Uterus (tissue), 2 donors: Measurements from ENCODE around the gene HIP1R.

Experiments
- CTCF ChIP-seq, 4 experiments: fragments of 200-600 bp in 2 of 4; fragments of 450-650 bp in 2 of 4; sonication (generic) in 2 of 4; IDR thresholded peaks; one replicate each; pipeline ENCODE4 v1.5.1; 2016 to 2019; ENCODE audit warnings: antibody characterized with exemption in 4 of 4, mild to moderate bottlenecking in 2 of 4, moderate library complexity in 1 of 4
- POLR2A ChIP-seq, 2 donors: fragments of 450-650 bp; IDR thresholded peaks; one replicate each; pipeline ENCODE4 v1.6.1; 2016; ENCODE audit warnings: antibody characterized with exemption in 2 of 2, mild to moderate bottlenecking in 1 of 2, moderate library complexity in 1 of 2

DNA sequence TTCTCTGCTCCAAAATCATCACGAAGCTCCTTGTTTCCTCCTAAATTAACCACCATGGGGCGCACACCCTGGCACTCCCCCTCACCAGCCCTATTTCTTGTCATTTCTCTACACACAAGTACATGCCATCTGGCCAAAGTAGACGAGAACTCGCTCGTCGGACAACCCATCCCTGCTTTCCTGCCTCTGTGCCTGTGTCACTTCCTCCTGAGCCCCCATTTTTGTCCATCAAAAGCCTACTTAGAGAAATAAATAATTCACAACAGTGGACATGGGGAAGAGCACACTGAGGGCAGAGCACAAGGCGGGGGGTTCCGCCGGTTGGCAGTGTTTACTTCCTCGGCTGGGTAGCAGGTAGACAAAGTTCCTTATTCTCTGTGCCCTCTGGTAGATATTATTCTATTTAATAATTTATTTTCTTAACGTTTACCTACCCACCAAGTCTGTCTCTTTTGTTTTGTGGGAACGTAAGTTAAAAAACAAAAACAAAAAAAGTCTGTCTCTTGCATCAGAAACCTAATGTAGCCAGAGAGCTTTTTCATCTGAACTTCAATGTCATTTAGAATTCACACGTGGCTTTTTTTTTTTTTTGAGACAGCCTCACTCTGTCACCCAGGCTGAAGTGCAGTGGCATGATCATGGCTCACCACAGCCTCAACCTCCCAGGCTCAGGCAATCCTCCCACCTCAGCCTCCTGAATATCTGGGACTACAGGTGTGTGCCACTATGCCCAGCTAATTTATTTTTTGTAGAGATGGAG is 54.7 kb downstream of the HIP1R start:
- TF ChIP-seq POLR2A (IDR thresholded peaks at IDR 0.05) (no peak), CTCF (IDR thresholded peaks at IDR 0.05) (no peak)
